Caco-2 (cell line): ENCODE measurements around the gene MAPK11. TPM values are rescaled to one million over a fixed set of nuclear protein-coding genes. Genes with fewer than 3 reads are reported as not detected.

Source experiments
- BruUV-seq: library from RNA; stranded (reverse); fragments of 400-500 nt; replicated peaks from 2 replicates; lab custom pipeline; 2021; lab: Mats Ljungman, UMichigan
- CTCF ChIA-PET: fragments of 300-600 bp; sonication (Branson Sonifier 250); formaldehyde crosslinking; loops from one replicate; lab custom pipeline; 2022; ENCODE audit warnings: antibody characterized with exemption; lab: Charles Lee
- POLR2A ChIA-PET: fragments of 300-600 bp; sonication (Branson Sonifier 250); formaldehyde crosslinking; loops from one replicate; lab custom pipeline; 2022; ENCODE audit warnings: antibody characterized with exemption; lab: Charles Lee
- DNase-seq, 2 experiments: peaks; one replicate each; pipeline versions ENCODE4 v3.0.0 to v3.0.0-alpha.2; 2020 to 2022
- H3K27me3 ChIP-seq: replicated peaks from 2 replicates; pipeline ENCODE4 v1.6.0; 2011; ENCODE audit warnings: low read length; ENCODE audit not compliant: control insufficient read depth, insufficient read depth
- H3K36me3 ChIP-seq: 2 replicates; pipeline ENCODE4 v1.5.1; 2011; ENCODE audit warnings: low read length; ENCODE audit not compliant: control insufficient read depth, insufficient read depth
- H3K4me1 ChIP-seq: fragments of 250-450 bp; sonication (Bioruptor Pico); 2 replicates; pipeline ENCODE4 v1.5.1; 2020; ENCODE audit warnings: mild to moderate bottlenecking
- H3K4me3 ChIP-seq: 2 replicates; pipeline ENCODE4 v1.5.1; 2011; ENCODE audit warnings: low read depth, mild to moderate bottlenecking, control low read depth, low read length
- H3K9me3 ChIP-seq: fragments of 250-450 bp; sonication (Bioruptor Pico); 2 replicates; pipeline ENCODE4 v1.5.1; 2020; ENCODE audit warnings: mild to moderate bottlenecking, moderate library complexity
- H3K27ac Mint-ChIP-seq: one replicate; pipeline ENCODE4 v1.8.0; 2022; ENCODE audit warnings: mixed read lengths; ENCODE audit not compliant: unreplicated experiment
- H3K27me3 Mint-ChIP-seq: one replicate; pipeline ENCODE4 v1.8.0; 2022; ENCODE audit warnings: mixed read lengths; ENCODE audit not compliant: insufficient read depth, unreplicated experiment
- H3K36me3 Mint-ChIP-seq: one replicate; pipeline ENCODE4 v1.8.0; 2022; ENCODE audit warnings: mild to moderate bottlenecking, mixed read lengths; ENCODE audit not compliant: insufficient read depth, unreplicated experiment
- H3K4me1 Mint-ChIP-seq: one replicate; pipeline ENCODE4 v1.8.0; 2022; ENCODE audit warnings: low read depth, mixed read lengths; ENCODE audit not compliant: unreplicated experiment
- H3K4me3 Mint-ChIP-seq: one replicate; pipeline ENCODE4 v1.8.0; 2022; ENCODE audit warnings: mild to moderate bottlenecking, moderate library complexity, mixed read lengths; ENCODE audit not compliant: unreplicated experiment
- H3K9me3 Mint-ChIP-seq: one replicate; pipeline ENCODE4 v1.8.0; 2022; ENCODE audit warnings: mixed read lengths; ENCODE audit not compliant: unreplicated experiment
- CTCF ChIP-seq, 2 experiments: fragments of 200-600 bp in 1 of 2; IDR thresholded peaks; 1 replicate in 1 of 2; 2 replicates in 1 of 2; pipeline versions ENCODE4 v1.5.1 to v1.8.0; 2011 to 2022; ENCODE audit warnings: antibody characterized with exemption in 1 of 2, control low read depth in 1 of 2, inconsistent platforms in 1 of 2, low read depth in 1 of 2, low read length in 1 of 2, mild to moderate bottlenecking in 1 of 2, moderate library complexity in 1 of 2; ENCODE audit not compliant: insufficient read depth in 1 of 2, severe bottlenecking in 1 of 2, unreplicated experiment in 1 of 2
- intact Hi-C: fragments of 100-400 bp; cut with micrococcal nuclease; formaldehyde crosslinking; loops from one replicate; pipeline ENCODE4 v1.10.0; 2022; ENCODE audit not compliant: unreplicated experiment
- total RNA-seq: library from RNA; stranded (reverse); gene quantifications from 2 replicates; pipeline ENCODE4 v1.2.3, GENCODE V29; 2022

MAPK11 gene
- total RNA-seq, 1 experiment from 2014 or later: 1.3 TPM

- no peak for TF ChIP-seq CTCF (IDR thresholded peaks at IDR 0.05; ENCODE audit: insufficient read depth in 1 of 2, low read depth in 1 of 2, low read length in 1 of 2, severe bottlenecking in 1 of 2, unreplicated experiment in 1 of 2)
- CTCF ChIA-PET: no interaction called here
- H3K27me3 ChIP-seq: no peaks in the 10 kb centered on the region
- Mint-ChIP-seq H3K27ac (no peak overlapping the region), H3K9me3 (no peaks in the 10 kb centered on the region), H3K4me3 (no peak overlapping the region), H3K36me3 (peaks cover 49% of the 10 kb centered on the region), H3K4me1 (no peaks in the 10 kb centered on the region), H3K27me3 (no peaks in the 10 kb centered on the region)
- peaks cover 18% of the 10 kb centered on the region for H3K4me1 ChIP-seq
- POLR2A ChIA-PET: no interaction called here
- intact Hi-C loops: no loop called here
- no peaks in the 10 kb centered on the region for H3K9me3 ChIP-seq
- peaks cover 12% of the 10 kb centered on the region for H3K36me3 ChIP-seq
- no peak for DNase-seq
- H3K4me3 ChIP-seq: no peak overlapping the region
- no TSS peak for BruUV-seq
Measured at GRCh38 chr22:50286275-50286674, 16.1 kb upstream of the MAPK11 start.

- no peaks in the 10 kb centered on the region for H3K4me1 Mint-ChIP-seq
- POLR2A ChIA-PET: no interaction called here
- no peaks in the 10 kb centered on the region for H3K9me3 Mint-ChIP-seq
- H3K27ac Mint-ChIP-seq: no peak overlapping the region
- no peak for DNase-seq
- H3K27me3 Mint-ChIP-seq: no peaks in the 10 kb centered on the region
- H3K36me3 ChIP-seq: peaks cover 10% of the 10 kb centered on the region
- peaks cover 49% of the 10 kb centered on the region for H3K36me3 Mint-ChIP-seq
- BruUV-seq: no TSS peak
- no peaks in the 10 kb centered on the region for H3K27me3 ChIP-seq
- H3K4me3 Mint-ChIP-seq: no peak overlapping the region
- no peak for TF ChIP-seq CTCF (IDR thresholded peaks at IDR 0.05; ENCODE audit: insufficient read depth in 1 of 2, low read depth in 1 of 2, low read length in 1 of 2, severe bottlenecking in 1 of 2, unreplicated experiment in 1 of 2)
- H3K4me1 ChIP-seq: peaks cover 18% of the 10 kb centered on the region
- no peak overlapping the region for H3K4me3 ChIP-seq
- CTCF ChIA-PET: no interaction called here
- no peaks in the 10 kb centered on the region for H3K9me3 ChIP-seq
- intact Hi-C loops: no loop called here
Measured at GRCh38 chr22:50285568-50286229, 15.5 kb upstream of the MAPK11 start.

- Histone ChIP-seq H3K36me3 (peaks cover 10% of the 10 kb centered on the region), H3K27me3 (no peaks in the 10 kb centered on the region), H3K4me3 (no peak overlapping the region), H3K9me3 (no peaks in the 10 kb centered on the region), H3K4me1 (peaks cover 18% of the 10 kb centered on the region)
- POLR2A ChIA-PET: interaction anchor here (0.5 kb wide), 1 partner anchor 9 kb away, joined by 6 read pairs; no protein-coding TSS in a partner anchor
- H3K27ac Mint-ChIP-seq: peak overlapping the region; percentile 81
- intact Hi-C loops: no loop called here
- BruUV-seq: no TSS peak
- H3K9me3 Mint-ChIP-seq: no peaks in the 10 kb centered on the region
- no peak overlapping the region for H3K4me3 Mint-ChIP-seq
- CTCF ChIA-PET: no interaction called here
- DNase-seq: no peak
- H3K27me3 Mint-ChIP-seq: no peaks in the 10 kb centered on the region
- no peaks in the 10 kb centered on the region for H3K4me1 Mint-ChIP-seq
- H3K36me3 Mint-ChIP-seq: peaks cover 53% of the 10 kb centered on the region
- TF ChIP-seq CTCF (IDR thresholded peaks at IDR 0.05; ENCODE audit: insufficient read depth in 1 of 2, low read depth in 1 of 2, low read length in 1 of 2, severe bottlenecking in 1 of 2, unreplicated experiment in 1 of 2): no peak
Measured at GRCh38 chr22:50284479-50284878, 14.3 kb upstream of the MAPK11 start.
